IPS-15b (cell line): ENCODE measurements around the gene SPEM2.

Experiments
- H3K27me3 ChIP-seq: one replicate; pipeline ENCODE4 v1.6.1; 2013; ENCODE audit warnings: low read length; ENCODE audit not compliant: control insufficient read depth, insufficient read depth
- H3K36me3 ChIP-seq: one replicate; pipeline ENCODE4 v1.6.1; 2013; ENCODE audit warnings: low read length; ENCODE audit not compliant: control insufficient read depth, insufficient read depth
- H3K4me1 ChIP-seq: one replicate; pipeline ENCODE4 v1.6.1; 2013; ENCODE audit warnings: mild to moderate bottlenecking, low read length; ENCODE audit not compliant: control insufficient read depth, insufficient read depth
- H3K4me3 ChIP-seq: one replicate; pipeline ENCODE4 v1.5.1; 2013; ENCODE audit warnings: low read depth, low read length
- H3K9ac ChIP-seq: one replicate; pipeline ENCODE4 v1.6.1; 2013; ENCODE audit warnings: low read depth, mild to moderate bottlenecking, low read length
- H3K9me3 ChIP-seq: one replicate; pipeline ENCODE4 v1.6.1; 2013; ENCODE audit warnings: mild to moderate bottlenecking, low read length; ENCODE audit not compliant: control insufficient read depth, insufficient read depth

SPEM2 gene

DNA sequence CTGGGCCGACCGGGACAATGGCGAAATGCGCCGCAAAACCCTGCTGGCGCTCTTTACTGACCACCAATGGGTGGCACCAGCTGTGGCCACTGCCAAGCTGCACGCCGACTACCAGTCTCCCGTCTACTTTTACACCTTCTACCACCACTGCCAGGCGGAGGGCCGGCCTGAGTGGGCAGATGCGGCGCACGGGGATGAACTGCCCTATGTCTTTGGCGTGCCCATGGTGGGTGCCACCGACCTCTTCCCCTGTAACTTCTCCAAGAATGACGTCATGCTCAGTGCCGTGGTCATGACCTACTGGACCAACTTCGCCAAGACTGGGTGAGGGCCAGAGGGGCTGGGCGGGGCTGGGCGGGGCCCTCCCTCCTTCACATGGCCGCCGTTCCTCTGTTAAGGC is 9.6 kb upstream of the SPEM2 start:
- Histone ChIP-seq H3K36me3 (peaks cover 35% of the 10 kb centered on the region), H3K9ac (no peak overlapping the region), H3K9me3 (no peaks in the 10 kb centered on the region)

DNA sequence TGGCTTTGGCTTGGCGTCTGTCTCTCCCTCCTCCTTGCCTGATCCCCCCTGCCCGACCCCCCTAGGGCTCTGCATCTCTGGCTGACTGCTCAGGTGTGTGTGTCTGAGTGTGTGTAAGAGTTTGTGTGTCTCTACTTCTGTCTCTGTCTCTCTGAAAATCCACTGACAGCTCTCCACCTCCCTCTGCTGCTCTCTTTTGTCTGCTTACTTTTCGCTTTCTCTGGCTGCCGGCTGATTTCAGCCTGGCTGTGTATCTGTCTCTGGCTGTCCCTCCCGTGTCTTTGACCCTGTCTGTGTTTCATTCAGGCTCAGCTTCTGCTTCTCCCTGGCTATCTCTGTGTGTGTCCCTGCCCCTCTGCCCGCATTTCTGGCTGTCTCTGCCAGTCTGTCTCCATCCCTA is 9.1 kb upstream of the SPEM2 start:
- Histone ChIP-seq H3K36me3 (peaks cover 35% of the 10 kb centered on the region), H3K27me3 (no peaks in the 10 kb centered on the region), H3K9me3 (no peaks in the 10 kb centered on the region), H3K4me3 (no peak overlapping the region), H3K9ac (no peak overlapping the region), H3K4me1 (peaks cover 4% of the 10 kb centered on the region)

More for the DNA sequence above, 9.6 kb upstream of the SPEM2 start:
- Histone ChIP-seq H3K4me1 (peaks cover 4% of the 10 kb centered on the region), H3K27me3 (no peaks in the 10 kb centered on the region), H3K4me3 (no peak overlapping the region)

DNA sequence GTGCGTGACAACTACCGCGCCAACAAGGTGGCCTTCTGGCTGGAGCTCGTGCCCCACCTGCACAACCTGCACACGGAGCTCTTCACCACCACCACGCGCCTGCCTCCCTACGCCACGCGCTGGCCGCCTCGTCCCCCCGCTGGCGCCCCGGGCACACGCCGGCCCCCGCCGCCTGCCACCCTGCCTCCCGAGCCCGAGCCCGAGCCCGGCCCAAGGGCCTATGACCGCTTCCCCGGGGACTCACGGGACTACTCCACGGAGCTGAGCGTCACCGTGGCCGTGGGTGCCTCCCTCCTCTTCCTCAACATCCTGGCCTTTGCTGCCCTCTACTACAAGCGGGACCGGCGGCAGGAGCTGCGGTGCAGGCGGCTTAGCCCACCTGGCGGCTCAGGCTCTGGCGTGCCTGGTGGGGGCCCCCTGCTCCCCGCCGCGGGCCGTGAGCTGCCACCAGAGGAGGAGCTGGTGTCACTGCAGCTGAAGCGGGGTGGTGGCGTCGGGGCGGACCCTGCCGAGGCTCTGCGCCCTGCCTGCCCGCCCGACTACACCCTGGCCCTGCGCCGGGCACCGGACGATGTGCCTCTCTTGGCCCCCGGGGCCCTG is 8.3 kb upstream of the SPEM2 start:
- Histone ChIP-seq H3K36me3 (peaks cover 35% of the 10 kb centered on the region), H3K9me3 (no peaks in the 10 kb centered on the region), H3K4me3 (no peak overlapping the region), H3K4me1 (peaks cover 4% of the 10 kb centered on the region), H3K27me3 (no peaks in the 10 kb centered on the region), H3K9ac (no peak overlapping the region)

- Histone ChIP-seq H3K9ac (no peak overlapping the region), H3K4me1 (no peaks in the 10 kb centered on the region), H3K27me3 (no peaks in the 10 kb centered on the region)
Observed at GRCh38 chr17:7418472-7419152, 6.8 kb upstream of the SPEM2 start.

GRCh38 chr17:7419819-7420610 is 5.4 kb upstream of the SPEM2 start, which contains the start of gene SPEM1:
Gene SPEM1, plus strand, starts transcription at chr17:7420324. Its CDS starts 61 bp downstream, at chr17:7420385.
- Histone ChIP-seq H3K27me3 (no peaks in the 10 kb centered on the region), H3K36me3 (peaks cover 27% of the 10 kb centered on the region), H3K9ac (no peak within 1 kb of the TSS), H3K4me3 (no peak within 1 kb of the TSS), H3K9me3 (no peaks in the 10 kb centered on the region), H3K4me1 (no peaks in the 10 kb centered on the region)

More at GRCh38 chr17:7418472-7419152, 6.8 kb upstream of the SPEM2 start:
- Histone ChIP-seq H3K9me3 (no peaks in the 10 kb centered on the region), H3K4me3 (no peak overlapping the region), H3K36me3 (peaks cover 35% of the 10 kb centered on the region)

DNA sequence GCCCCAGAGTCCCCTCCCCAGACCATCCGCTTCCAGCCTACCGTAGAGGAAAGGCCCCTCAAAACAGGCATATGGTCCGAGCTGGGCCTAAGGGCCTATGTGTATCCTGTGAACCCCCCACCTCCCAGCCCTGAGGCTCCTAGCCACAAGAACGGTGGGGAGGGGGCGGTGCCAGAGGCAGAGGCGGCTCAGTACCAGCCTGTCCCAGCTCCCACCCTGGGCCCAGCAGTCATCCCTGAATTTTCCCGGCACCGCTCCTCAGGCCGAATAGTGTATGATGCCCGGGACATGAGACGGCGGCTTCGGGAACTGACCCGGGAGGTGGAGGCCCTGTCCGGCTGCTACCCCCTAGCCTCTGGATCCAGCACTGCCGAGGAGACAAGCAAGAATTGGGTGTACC is 4.2 kb upstream of the SPEM2 start:
- Histone ChIP-seq H3K9ac (no peak overlapping the region), H3K9me3 (no peaks in the 10 kb centered on the region), H3K36me3 (peaks cover 19% of the 10 kb centered on the region), H3K4me3 (no peak overlapping the region), H3K4me1 (no peaks in the 10 kb centered on the region), H3K27me3 (no peaks in the 10 kb centered on the region)

- Histone ChIP-seq H3K36me3 (peaks cover 8% of the 10 kb centered on the region), H3K4me3 (no peak overlapping the region), H3K27me3 (no peaks in the 10 kb centered on the region), H3K9me3 (no peaks in the 10 kb centered on the region), H3K9ac (no peak overlapping the region), H3K4me1 (no peaks in the 10 kb centered on the region)
Observed at GRCh38 chr17:7423679-7424078, 1.7 kb upstream of the SPEM2 start.

DNA sequence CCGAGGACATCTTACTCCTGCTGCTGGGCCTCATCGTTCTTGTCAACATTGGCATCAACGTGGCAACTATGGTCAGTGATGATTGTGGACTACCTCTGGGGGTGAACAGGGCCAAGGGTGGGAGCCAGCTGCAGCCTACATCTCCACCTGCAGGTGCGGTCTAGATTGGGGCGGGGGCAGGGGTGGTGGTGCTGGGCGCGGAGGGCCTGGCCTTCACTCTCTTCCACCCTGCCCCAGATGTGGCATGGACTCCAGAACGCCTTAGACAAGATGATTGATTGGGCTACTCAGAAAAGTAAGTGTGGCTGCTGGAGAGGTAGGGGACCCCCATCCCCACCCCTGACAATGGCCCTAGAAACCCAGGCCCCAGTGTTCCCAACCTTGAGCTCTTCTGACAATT is 340 bp downstream of the SPEM2 start:
- H3K4me1 ChIP-seq, result no peaks in the 10 kb centered on the region
- H3K27me3 ChIP-seq, result no peaks in the 10 kb centered on the region
- H3K36me3 ChIP-seq, result no peaks in the 10 kb centered on the region
- H3K9me3 ChIP-seq, result no peaks in the 10 kb centered on the region
- H3K4me3 ChIP-seq, result no peak overlapping the region
- no peak overlapping the region for H3K9ac ChIP-seq

DNA sequence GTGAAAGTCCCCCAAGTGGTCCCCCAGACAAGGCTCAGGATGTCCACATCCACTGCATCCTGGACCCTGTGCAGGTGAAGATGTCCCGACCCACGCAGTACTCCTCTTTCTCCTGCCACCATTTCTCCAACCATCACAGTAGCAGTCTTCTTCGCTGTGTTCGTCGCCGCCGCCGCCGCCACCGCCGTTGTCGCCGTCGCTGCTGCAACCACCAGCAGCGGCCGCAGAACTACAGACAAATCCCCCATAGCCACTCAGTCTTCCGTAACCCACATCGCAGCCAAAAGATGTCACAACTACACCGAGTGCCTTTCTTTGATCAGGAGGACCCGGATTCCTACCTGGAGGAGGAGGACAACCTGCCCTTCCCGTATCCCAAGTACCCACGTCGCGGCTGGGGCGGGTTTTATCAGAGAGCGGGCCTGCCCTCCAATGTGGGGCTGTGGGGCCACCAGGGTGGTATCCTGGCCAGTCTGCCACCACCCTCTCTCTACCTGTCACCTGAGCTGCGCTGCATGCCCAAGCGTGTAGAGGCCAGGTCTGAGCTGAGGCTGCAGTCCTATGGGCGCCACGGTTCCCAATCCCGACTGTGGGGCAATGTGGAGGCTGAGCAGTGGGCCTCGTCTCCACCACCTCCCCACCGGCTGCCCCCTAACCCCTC is 917 bp downstream of the SPEM2 start:
- Histone ChIP-seq H3K36me3 (no peaks in the 10 kb centered on the region), H3K9ac (no peak overlapping the region), H3K27me3 (no peaks in the 10 kb centered on the region)

DNA sequence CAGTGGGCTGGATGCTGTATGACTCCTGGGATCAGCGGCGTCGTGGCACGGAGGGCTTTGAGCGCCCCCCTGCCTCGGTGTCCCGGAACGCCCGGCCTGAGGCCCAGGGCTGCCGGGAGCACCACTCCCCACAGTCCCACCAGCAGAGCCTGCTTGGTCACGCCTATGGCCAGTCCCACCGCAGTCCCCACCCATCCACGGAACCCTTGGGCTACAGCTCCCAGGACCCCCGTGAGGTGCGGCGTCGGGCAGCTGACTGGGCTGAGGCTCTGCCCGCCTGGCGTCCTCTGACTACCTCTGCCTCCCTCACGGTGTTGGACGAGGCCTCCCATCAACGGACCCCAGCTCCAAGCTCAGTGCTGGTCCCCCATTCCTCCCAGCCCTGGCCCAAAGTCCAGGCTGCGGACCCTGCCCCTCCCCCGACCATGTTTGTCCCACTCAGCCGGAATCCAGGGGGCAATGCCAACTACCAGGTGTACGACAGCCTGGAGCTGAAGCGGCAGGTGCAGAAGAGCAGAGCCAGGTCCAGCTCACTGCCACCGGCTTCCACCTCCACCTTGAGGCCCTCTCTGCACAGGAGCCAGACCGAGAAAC is 1.6 kb downstream of the SPEM2 start:
- no peak overlapping the region for H3K9ac ChIP-seq
- H3K36me3 ChIP-seq, result no peaks in the 10 kb centered on the region
- H3K4me3 ChIP-seq, result no peak overlapping the region
- H3K4me1 ChIP-seq, result no peaks in the 10 kb centered on the region
- H3K9me3 ChIP-seq, result no peaks in the 10 kb centered on the region
- H3K27me3 ChIP-seq, result no peaks in the 10 kb centered on the region

More for the DNA sequence above, 917 bp downstream of the SPEM2 start:
- Histone ChIP-seq H3K4me3 (no peak overlapping the region), H3K9me3 (no peaks in the 10 kb centered on the region), H3K4me1 (no peaks in the 10 kb centered on the region)

- H3K36me3 ChIP-seq, result no peaks in the 10 kb centered on the region
- no peak overlapping the region for H3K4me3 ChIP-seq
- H3K4me1 ChIP-seq, result no peaks in the 10 kb centered on the region
- H3K9ac ChIP-seq, result no peak overlapping the region
- no peaks in the 10 kb centered on the region for H3K9me3 ChIP-seq
- H3K27me3 ChIP-seq, result no peaks in the 10 kb centered on the region
Observed at GRCh38 chr17:7427549-7427948, 2.1 kb downstream of the SPEM2 start.
